Mammary epithelial cell (primary cell): Measurements from ENCODE around the gene AP4S1.

Experiments used
- EZH2 ChIP-seq: IDR thresholded peaks from 2 replicates; pipeline ENCODE4 v1.6.1; 2012; ENCODE audit warnings: low read length, inconsistent platforms, borderline replicate concordance
- TF ChIP-seq, protein P1 (sequence below), 2 donors: IDR thresholded peaks in 1 of 2; conservative IDR thresholded peaks in 1 of 2; 2 replicates each; pipeline ENCODE4 v1.5.1; 2011 to 2012; ENCODE audit warnings: inconsistent platforms in 2 of 2, low read length in 2 of 2, mild to moderate bottlenecking in 2 of 2, control low read depth in 1 of 2, low read depth in 1 of 2; ENCODE audit not compliant: insufficient read depth in 1 of 2; ENCODE audit errors: extremely low read depth in 1 of 2

GRCh38 chr14:31109257-31109656 lies 83.8 kb downstream of the AP4S1 start:
- TF ChIP-seq, protein P1, sequence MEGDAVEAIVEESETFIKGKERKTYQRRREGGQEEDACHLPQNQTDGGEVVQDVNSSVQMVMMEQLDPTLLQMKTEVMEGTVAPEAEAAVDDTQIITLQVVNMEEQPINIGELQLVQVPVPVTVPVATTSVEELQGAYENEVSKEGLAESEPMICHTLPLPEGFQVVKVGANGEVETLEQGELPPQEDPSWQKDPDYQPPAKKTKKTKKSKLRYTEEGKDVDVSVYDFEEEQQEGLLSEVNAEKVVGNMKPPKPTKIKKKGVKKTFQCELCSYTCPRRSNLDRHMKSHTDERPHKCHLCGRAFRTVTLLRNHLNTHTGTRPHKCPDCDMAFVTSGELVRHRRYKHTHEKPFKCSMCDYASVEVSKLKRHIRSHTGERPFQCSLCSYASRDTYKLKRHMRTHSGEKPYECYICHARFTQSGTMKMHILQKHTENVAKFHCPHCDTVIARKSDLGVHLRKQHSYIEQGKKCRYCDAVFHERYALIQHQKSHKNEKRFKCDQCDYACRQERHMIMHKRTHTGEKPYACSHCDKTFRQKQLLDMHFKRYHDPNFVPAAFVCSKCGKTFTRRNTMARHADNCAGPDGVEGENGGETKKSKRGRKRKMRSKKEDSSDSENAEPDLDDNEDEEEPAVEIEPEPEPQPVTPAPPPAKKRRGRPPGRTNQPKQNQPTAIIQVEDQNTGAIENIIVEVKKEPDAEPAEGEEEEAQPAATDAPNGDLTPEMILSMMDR (conservative IDR thresholded peaks at IDR 0.05 in 1 of 2, IDR thresholded peaks at IDR 0.05 in 1 of 2; ENCODE audit: extremely low read depth in 1 of 2, insufficient read depth in 1 of 2, low read depth in 1 of 2, low read length in 2 of 2) = no peak
- no peak for TF ChIP-seq EZH2
